ENCODE data around the gene SHTN1.

DNA sequence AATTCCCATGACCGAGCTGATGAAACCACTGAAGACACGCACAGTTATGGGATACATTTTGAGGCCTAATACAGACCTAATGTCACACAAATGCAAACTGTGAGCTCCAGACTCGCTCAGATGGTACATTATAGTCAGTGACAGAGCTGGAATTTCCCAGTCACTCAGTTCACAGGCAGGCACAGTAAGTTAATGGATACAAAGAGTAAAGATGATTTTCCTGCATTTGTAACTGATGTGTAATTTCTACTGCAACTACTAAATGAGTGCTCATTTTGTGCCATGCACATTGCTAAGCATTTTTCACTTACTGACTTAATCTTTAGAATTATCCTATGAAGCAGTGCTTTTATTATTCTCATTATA is 99.2 kb downstream of the SHTN1 start:
- TF ChIP-seq, protein P1, sequence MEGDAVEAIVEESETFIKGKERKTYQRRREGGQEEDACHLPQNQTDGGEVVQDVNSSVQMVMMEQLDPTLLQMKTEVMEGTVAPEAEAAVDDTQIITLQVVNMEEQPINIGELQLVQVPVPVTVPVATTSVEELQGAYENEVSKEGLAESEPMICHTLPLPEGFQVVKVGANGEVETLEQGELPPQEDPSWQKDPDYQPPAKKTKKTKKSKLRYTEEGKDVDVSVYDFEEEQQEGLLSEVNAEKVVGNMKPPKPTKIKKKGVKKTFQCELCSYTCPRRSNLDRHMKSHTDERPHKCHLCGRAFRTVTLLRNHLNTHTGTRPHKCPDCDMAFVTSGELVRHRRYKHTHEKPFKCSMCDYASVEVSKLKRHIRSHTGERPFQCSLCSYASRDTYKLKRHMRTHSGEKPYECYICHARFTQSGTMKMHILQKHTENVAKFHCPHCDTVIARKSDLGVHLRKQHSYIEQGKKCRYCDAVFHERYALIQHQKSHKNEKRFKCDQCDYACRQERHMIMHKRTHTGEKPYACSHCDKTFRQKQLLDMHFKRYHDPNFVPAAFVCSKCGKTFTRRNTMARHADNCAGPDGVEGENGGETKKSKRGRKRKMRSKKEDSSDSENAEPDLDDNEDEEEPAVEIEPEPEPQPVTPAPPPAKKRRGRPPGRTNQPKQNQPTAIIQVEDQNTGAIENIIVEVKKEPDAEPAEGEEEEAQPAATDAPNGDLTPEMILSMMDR (conservative IDR thresholded peaks at IDR 0.05; ENCODE audit: low read depth, low read length) = no peak
- TF ChIP-seq RCOR1 (IDR thresholded peaks at IDR 0.05; ENCODE audit: insufficient replicate concordance, low read length) = no peak
- no peak for TF ChIP-seq POLR2A (IDR thresholded peaks at IDR 0.05; ENCODE audit: low read depth, low read length)
- no peak for TF ChIP-seq CEBPB (IDR thresholded peaks at IDR 0.05; ENCODE audit: low read depth, low read length)
- no peak for TF ChIP-seq SMC3 (IDR thresholded peaks at IDR 0.05; ENCODE audit: low read depth, low read length)
- TF ChIP-seq RAD21 (IDR thresholded peaks at IDR 0.05; ENCODE audit: low read length) = no peak
- no peak for TF ChIP-seq MAFK (IDR thresholded peaks at IDR 0.05; ENCODE audit: low read depth, low read length)
- no peak for TF ChIP-seq NFE2L2 (IDR thresholded peaks at IDR 0.05; ENCODE audit: low read depth, low read length)
- no peak for TF ChIP-seq RFX5 (IDR thresholded peaks at IDR 0.05; ENCODE audit: low read depth, low read length)
- TF ChIP-seq MAZ (IDR thresholded peaks at IDR 0.05; ENCODE audit: borderline replicate concordance, low read depth, low read length) = no peak
- TF ChIP-seq MXI1 (IDR thresholded peaks at IDR 0.05; ENCODE audit: borderline replicate concordance, low read depth, low read length) = no peak
